A549 (cell line): ENCODE results near the gene TNP2.

Experiments used
- CTCF ChIP-seq: fragments of >200 bp; sonication (Bioruptor Twin); formaldehyde crosslinking; IDR thresholded peaks from 3 replicates; pipeline ENCODE4 v1.5.1; 2016
- MAFK ChIP-seq: fragments of 450-650 bp; IDR thresholded peaks from 2 replicates; pipeline ENCODE4 v1.6.1; 2014; ENCODE audit not compliant: partially characterized antibody
- MAX ChIP-seq: IDR thresholded peaks from 2 replicates; pipeline ENCODE4 v1.6.1; 2012
- PHF8 ChIP-seq: fragments of 200-600 bp; sonication (generic); IDR thresholded peaks from 2 replicates; pipeline ENCODE4 v1.6.1; 2016; ENCODE audit warnings: low read depth, mild to moderate bottlenecking, antibody characterized with exemption, moderate library complexity, borderline replicate concordance
- POLR2A ChIP-seq: IDR thresholded peaks from 2 replicates; pipeline ENCODE4 v1.6.1; 2012; ENCODE audit warnings: mild to moderate bottlenecking, low read length
- RARB ChIP-seq: fragments of 250-450 bp; sonication (Bioruptor Pico); IDR thresholded peaks from 2 replicates; pipeline ENCODE4 v1.8.0; 2021; ENCODE audit warnings: mild to moderate bottlenecking, moderate library complexity
- RFX5 ChIP-seq: fragments of 450-650 bp; IDR thresholded peaks from 2 replicates; pipeline ENCODE4 v1.7.1; 2014; ENCODE audit warnings: antibody characterized with exemption, mild to moderate bottlenecking, moderate library complexity
- ZSCAN20 ChIP-seq: fragments of 250-450 bp; sonication (Bioruptor Pico); IDR thresholded peaks from 2 replicates; pipeline ENCODE4 v1.8.0; 2022; ENCODE audit warnings: mild to moderate bottlenecking, moderate library complexity
- TF ChIP-seq, protein P1 (sequence below): fragments of 200-600 bp; sonication (generic); IDR thresholded peaks from 2 replicates; pipeline ENCODE4 v1.6.1; 2016; ENCODE audit warnings: antibody characterized with exemption, mild to moderate bottlenecking, moderate library complexity

DNA sequence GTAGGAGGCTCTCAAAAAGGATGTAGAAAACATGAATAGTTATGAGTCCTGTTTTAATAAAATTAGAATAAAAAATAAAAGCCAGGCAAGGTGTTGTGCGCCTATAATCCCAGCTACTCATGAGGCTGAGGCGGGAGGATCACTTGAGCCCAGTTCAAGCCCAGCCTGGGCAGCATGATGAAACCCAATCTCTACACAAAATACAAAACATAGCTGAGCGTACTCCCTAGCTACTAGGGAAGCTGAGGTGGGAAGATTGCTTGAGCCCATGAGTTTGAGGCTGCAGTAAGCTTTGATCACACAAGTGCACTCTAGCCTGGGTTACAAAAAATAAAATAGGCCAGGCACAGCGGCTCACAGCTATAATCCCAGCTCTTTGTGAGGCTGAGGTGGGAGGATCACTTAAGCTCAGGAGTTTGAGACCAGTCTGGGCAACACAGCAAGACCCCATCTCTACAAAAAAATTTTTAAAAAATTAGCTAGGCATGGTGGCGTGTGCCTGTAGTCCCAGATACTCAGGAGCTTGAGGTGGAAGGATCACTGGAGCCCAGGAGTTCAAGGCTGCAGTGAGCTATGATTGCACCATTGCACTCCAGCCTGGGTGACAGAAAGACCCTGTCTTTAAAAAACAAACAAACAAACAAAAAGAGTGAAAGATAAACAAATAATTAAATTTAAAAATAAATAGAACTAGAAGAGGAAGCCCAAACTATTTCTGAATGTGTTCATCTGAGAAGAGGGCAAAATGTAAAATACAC lies 29.2 kb upstream of the TNP2 start:
- no peak for TF ChIP-seq MAFK
- no peak for TF ChIP-seq MAX
- no peak for TF ChIP-seq POLR2A
- no peak for TF ChIP-seq RFX5
- no peak for TF ChIP-seq CTCF
- no peak for TF ChIP-seq PHF8
- no peak for TF ChIP-seq RARB (CRISPR knock-in tag)
- no peak for TF ChIP-seq ZSCAN20 (CRISPR knock-in tag)
- TF ChIP-seq, protein P1, sequence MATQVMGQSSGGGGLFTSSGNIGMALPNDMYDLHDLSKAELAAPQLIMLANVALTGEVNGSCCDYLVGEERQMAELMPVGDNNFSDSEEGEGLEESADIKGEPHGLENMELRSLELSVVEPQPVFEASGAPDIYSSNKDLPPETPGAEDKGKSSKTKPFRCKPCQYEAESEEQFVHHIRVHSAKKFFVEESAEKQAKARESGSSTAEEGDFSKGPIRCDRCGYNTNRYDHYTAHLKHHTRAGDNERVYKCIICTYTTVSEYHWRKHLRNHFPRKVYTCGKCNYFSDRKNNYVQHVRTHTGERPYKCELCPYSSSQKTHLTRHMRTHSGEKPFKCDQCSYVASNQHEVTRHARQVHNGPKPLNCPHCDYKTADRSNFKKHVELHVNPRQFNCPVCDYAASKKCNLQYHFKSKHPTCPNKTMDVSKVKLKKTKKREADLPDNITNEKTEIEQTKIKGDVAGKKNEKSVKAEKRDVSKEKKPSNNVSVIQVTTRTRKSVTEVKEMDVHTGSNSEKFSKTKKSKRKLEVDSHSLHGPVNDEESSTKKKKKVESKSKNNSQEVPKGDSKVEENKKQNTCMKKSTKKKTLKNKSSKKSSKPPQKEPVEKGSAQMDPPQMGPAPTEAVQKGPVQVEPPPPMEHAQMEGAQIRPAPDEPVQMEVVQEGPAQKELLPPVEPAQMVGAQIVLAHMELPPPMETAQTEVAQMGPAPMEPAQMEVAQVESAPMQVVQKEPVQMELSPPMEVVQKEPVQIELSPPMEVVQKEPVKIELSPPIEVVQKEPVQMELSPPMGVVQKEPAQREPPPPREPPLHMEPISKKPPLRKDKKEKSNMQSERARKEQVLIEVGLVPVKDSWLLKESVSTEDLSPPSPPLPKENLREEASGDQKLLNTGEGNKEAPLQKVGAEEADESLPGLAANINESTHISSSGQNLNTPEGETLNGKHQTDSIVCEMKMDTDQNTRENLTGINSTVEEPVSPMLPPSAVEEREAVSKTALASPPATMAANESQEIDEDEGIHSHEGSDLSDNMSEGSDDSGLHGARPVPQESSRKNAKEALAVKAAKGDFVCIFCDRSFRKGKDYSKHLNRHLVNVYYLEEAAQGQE, result no peak
